Activated CD4-positive, CD25-positive, alpha-beta regulatory T cell treated with anti-CD3 and anti-CD28 coated beads, Interleukin-2, amount 50 U/mL, for 24 hours (primary cell): Measurements from ENCODE around the gene BOD1.

Source experiments
- ATAC-seq, 2 donors: fragments of 150-1000 bp; cut with Tn5 transposase; one replicate each; pipeline ENCODE4 v1.10.0; 2021; ENCODE audit warnings: mild to moderate bottlenecking in 1 of 2, moderate library complexity in 1 of 2

Gene BOD1

GRCh38 chr5:173640156-173640804, 23.8 kb upstream of the BOD1 start:
- ATAC-seq, result no peak

GRCh38 chr5:173638126-173639040, 21.9 kb upstream of the BOD1 start:
- ATAC-seq, result no peak

- ATAC-seq, result peak; percentile 41 to 55
Measured at GRCh38 chr5:173637340-173637739, 20.9 kb upstream of the BOD1 start.

- no peak for ATAC-seq
Measured at GRCh38 chr5:173634465-173634983, 18.1 kb upstream of the BOD1 start.

GRCh38 chr5:173633304-173633703, 16.9 kb upstream of the BOD1 start:
- no peak for ATAC-seq

GRCh38 chr5:173631478-173631877, 15.0 kb upstream of the BOD1 start:
- no peak for ATAC-seq

- ATAC-seq, result no peak
Measured at GRCh38 chr5:173630724-173631365, 14.4 kb upstream of the BOD1 start.

GRCh38 chr5:173629628-173630027, 13.2 kb upstream of the BOD1 start:
- no peak for ATAC-seq

- no peak for ATAC-seq
Measured at GRCh38 chr5:173628501-173628900, 12.1 kb upstream of the BOD1 start.

- no peak for ATAC-seq
Measured at GRCh38 chr5:173627860-173628392, 11.5 kb upstream of the BOD1 start.

GRCh38 chr5:173627271-173627670, 10.8 kb upstream of the BOD1 start:
- no peak for ATAC-seq

- no peak for ATAC-seq
Measured at GRCh38 chr5:173626505-173626820, 10.0 kb upstream of the BOD1 start.

- no peak for ATAC-seq
Measured at GRCh38 chr5:173625673-173626504, 9.4 kb upstream of the BOD1 start.

- no peak for ATAC-seq
Measured at GRCh38 chr5:173625261-173625660, 8.8 kb upstream of the BOD1 start.

GRCh38 chr5:173624282-173624681, 7.8 kb upstream of the BOD1 start:
- no peak for ATAC-seq

- no peak for ATAC-seq
Measured at GRCh38 chr5:173623789-173624188, 7.3 kb upstream of the BOD1 start.

- no peak for ATAC-seq
Measured at GRCh38 chr5:173623296-173623771, 6.9 kb upstream of the BOD1 start.

GRCh38 chr5:173622183-173623047, 6.0 kb upstream of the BOD1 start:
- ATAC-seq, result no peak

GRCh38 chr5:173620784-173621183, 4.3 kb upstream of the BOD1 start:
- no peak for ATAC-seq

- no peak for ATAC-seq
Measured at GRCh38 chr5:173618927-173619519, 2.6 kb upstream of the BOD1 start.
